ENCODE data around the gene PPP1R13B. TPM values are rescaled to one million over a fixed set of nuclear protein-coding genes. Genes with fewer than 3 reads are reported as not detected.

Gene PPP1R13B
- polyA plus RNA-seq, 2 of the 4 experiments (the other 2 are of a cell fraction) = 2.2 to 2.7 TPM

DNA sequence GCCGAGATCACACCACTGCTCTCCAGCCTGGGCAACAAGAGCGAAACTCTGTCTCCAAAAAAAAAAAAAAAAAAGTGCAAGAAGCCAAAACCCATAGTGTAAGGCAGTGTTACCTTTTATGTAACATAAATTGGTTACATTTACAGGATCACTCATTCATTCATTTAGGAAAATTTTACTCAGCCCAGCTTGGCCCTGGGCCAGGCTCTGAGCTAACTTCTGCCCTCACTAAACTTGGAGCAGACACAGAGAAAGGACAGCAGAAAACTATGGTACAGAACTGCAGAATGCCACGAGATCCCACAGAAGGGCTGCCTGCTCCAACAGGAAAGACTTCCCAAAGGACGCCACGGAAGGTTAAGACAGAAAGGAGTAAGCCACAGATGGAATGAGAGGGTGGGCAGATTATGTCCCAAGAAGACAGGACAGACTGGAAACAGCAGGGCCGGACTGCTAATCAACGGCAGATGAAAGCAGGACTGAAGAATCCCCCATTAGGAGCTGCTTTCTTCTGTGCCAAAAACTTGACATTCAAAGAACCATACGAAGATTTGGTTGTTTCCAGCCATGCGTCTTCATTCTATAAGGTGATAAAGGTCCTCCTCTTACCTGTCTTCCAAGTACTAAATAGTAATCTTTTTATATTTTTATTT is 18.9 kb downstream of the PPP1R13B start:
- WGBS (ENCODE audit: missing lambda C conversion rate) = 82% methylated on average over 9 of the region's 9 CpGs
- TF ChIP-seq TFCP2L1 (CRISPR knock-in tag; IDR thresholded peaks at IDR 0.05) = no peak
- no peak for TF ChIP-seq SMC3 (IDR thresholded peaks at IDR 0.05)
- no peak for TF ChIP-seq KDM1A (IDR thresholded peaks at IDR 0.05; ENCODE audit: low read depth)
- no peak for TF ChIP-seq CBX2 (IDR thresholded peaks at IDR 0.05; ENCODE audit: borderline replicate concordance, low read depth)
- TF ChIP-seq, protein P1, sequence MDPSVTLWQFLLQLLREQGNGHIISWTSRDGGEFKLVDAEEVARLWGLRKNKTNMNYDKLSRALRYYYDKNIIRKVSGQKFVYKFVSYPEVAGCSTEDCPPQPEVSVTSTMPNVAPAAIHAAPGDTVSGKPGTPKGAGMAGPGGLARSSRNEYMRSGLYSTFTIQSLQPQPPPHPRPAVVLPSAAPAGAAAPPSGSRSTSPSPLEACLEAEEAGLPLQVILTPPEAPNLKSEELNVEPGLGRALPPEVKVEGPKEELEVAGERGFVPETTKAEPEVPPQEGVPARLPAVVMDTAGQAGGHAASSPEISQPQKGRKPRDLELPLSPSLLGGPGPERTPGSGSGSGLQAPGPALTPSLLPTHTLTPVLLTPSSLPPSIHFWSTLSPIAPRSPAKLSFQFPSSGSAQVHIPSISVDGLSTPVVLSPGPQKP (IDR thresholded peaks at IDR 0.05; ENCODE audit: low read depth, low read length) = no peak
- no peak overlapping the region for H3K4me3 ChIP-seq
- DNase-seq (ENCODE audit: low read depth in 1 of 2, low spot score in 1 of 2) (no peak), FAIRE-seq (no peak), ATAC-seq (no peak)
- CTCF ChIA-PET = interaction anchor here (0.8 to 1.0 kb wide), 2 partner anchors 22 to 82 kb away, joined by 4 read pairs; no protein-coding TSS in a partner anchor
- POLR2A ChIA-PET = no interaction called here
- no peaks in the 10 kb centered on the region for H3K9me3 ChIP-seq
- no peak overlapping the region for H3K27ac ChIP-seq
- H3K4me1 ChIP-seq = peaks cover 7% of the 10 kb centered on the region; the same call in 2 of the 3 replicates
- H3K4me2 ChIP-seq = no peak overlapping the region

DNA sequence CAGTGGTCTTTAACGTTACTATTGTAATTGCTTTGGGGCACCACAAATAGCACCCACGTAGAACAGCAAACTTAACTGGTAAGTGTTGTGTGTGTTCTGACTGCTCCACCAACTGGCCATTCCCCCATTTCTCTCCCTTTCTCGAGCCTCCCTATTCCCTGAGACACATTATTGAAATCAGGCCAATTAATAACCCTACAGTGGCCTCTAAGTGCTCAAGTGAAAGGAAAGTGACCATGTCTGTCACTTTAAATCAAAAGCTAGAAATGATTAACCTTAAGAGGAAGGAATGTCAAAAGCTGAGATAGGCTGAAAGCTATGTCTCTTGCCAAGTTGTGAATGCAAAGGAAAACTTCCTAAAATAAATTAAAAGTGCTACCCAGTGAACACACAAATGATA is 22.3 kb downstream of the PPP1R13B start:
- no peaks in the 10 kb centered on the region for H3K9me3 ChIP-seq
- DNase-seq (ENCODE audit: low read depth in 1 of 2, low spot score in 1 of 2) (no peak), FAIRE-seq (no peak), ATAC-seq (no peak)
- peak overlapping the region; percentile 29; the same call in 2 of the 3 replicates for H3K4me2 ChIP-seq
- H3K4me3 ChIP-seq = no peak overlapping the region
- TF ChIP-seq ZFP36 (IDR thresholded peaks at IDR 0.05; ENCODE audit: borderline replicate concordance, partially characterized antibody) = no peak
- no peak for TF ChIP-seq CHD4 (IDR thresholded peaks at IDR 0.05; ENCODE audit: borderline replicate concordance)
- TF ChIP-seq MAZ (IDR thresholded peaks at IDR 0.05; ENCODE audit: borderline replicate concordance, low read depth, low read length) = no peak
- TF ChIP-seq HEYL (CRISPR knock-in tag; IDR thresholded peaks at IDR 0.05) = no peak
- TF ChIP-seq EHMT2 (IDR thresholded peaks at IDR 0.05; ENCODE audit: low read depth) = no peak
- no peak for TF ChIP-seq EHF (CRISPR knock-in tag; IDR thresholded peaks at IDR 0.05)
- TF ChIP-seq RARB (CRISPR knock-in tag; IDR thresholded peaks at IDR 0.05) = no peak
- TF ChIP-seq, protein P2, sequence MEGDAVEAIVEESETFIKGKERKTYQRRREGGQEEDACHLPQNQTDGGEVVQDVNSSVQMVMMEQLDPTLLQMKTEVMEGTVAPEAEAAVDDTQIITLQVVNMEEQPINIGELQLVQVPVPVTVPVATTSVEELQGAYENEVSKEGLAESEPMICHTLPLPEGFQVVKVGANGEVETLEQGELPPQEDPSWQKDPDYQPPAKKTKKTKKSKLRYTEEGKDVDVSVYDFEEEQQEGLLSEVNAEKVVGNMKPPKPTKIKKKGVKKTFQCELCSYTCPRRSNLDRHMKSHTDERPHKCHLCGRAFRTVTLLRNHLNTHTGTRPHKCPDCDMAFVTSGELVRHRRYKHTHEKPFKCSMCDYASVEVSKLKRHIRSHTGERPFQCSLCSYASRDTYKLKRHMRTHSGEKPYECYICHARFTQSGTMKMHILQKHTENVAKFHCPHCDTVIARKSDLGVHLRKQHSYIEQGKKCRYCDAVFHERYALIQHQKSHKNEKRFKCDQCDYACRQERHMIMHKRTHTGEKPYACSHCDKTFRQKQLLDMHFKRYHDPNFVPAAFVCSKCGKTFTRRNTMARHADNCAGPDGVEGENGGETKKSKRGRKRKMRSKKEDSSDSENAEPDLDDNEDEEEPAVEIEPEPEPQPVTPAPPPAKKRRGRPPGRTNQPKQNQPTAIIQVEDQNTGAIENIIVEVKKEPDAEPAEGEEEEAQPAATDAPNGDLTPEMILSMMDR (IDR thresholded peaks at IDR 0.05) = no peak
- no peak for TF ChIP-seq SREBF2 (IDR thresholded peaks at IDR 0.05)
- no peak for TF ChIP-seq ZSCAN20 (CRISPR knock-in tag; IDR thresholded peaks at IDR 0.05)
- TF ChIP-seq TFCP2L1 (CRISPR knock-in tag; IDR thresholded peaks at IDR 0.05) = no peak
- no peak for TF ChIP-seq FOSB (CRISPR knock-in tag; IDR thresholded peaks at IDR 0.05)
- CTCF ChIA-PET = interaction anchor here (0.7 to 2.0 kb wide), 4 partner anchors 16 to 253 kb away, joined by 3 to 6 read pairs (median 5); no protein-coding TSS in a partner anchor
- H3K27ac ChIP-seq = no peak overlapping the region
- WGBS (ENCODE audit: missing lambda C conversion rate) = 60% methylated on average over 3 of the region's 3 CpGs
- peaks cover 7% of the 10 kb centered on the region; the same call in 2 of the 3 replicates for H3K4me1 ChIP-seq
- POLR2A ChIA-PET = no interaction called here

DNA sequence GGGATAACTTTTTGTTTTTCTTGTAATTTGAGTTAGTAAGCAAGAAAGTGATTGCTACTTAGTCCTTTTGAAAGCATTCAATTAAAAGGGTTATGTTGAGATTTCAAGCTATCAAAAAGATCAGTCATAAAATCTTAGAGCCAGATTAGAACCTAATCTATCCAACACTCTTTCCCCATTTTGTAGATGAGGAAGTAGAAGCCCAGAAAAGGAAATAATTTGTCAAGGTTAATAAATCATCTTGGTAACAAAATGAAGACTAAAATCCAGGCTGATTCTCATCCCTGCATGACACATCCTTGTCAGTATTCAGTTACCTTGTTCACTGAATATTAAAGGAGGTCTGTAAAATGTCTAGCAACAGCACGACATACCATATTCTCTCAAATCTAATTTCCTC is 26.5 kb downstream of the PPP1R13B start:
- 68% methylated on average over 1 of the region's 1 CpG for WGBS (ENCODE audit: missing lambda C conversion rate)
- POLR2A ChIA-PET = interaction anchor here (0.6 kb wide), 1 partner anchor 10 kb away, joined by 3 read pairs; no protein-coding TSS in a partner anchor
- Histone ChIP-seq H3K9me3 (no peaks in the 10 kb centered on the region), H3K27ac (no peak overlapping the region), H3K4me3 (no peak overlapping the region), H3K4me2 (no peak overlapping the region), H3K4me1 (peaks cover 7% of the 10 kb centered on the region; the same call in 2 of the 3 replicates)
- CTCF ChIA-PET = interaction anchor here (0.7 to 5.5 kb wide), 6 partner anchors 9 to 905 kb away, joined by 3 to 27 read pairs (median 4); no protein-coding TSS in a partner anchor
- DNase-seq (ENCODE audit: low read depth in 1 of 2, low spot score in 1 of 2) (no peak), ATAC-seq (no peak), FAIRE-seq (no peak)
- TF ChIP-seq, protein P3, sequence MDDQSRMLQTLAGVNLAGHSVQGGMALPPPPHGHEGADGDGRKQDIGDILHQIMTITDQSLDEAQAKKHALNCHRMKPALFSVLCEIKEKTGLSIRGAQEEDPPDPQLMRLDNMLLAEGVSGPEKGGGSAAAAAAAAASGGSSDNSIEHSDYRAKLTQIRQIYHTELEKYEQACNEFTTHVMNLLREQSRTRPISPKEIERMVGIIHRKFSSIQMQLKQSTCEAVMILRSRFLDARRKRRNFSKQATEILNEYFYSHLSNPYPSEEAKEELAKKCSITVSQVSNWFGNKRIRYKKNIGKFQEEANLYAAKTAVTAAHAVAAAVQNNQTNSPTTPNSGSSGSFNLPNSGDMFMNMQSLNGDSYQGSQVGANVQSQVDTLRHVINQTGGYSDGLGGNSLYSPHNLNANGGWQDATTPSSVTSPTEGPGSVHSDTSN (IDR thresholded peaks at IDR 0.05) = no peak
- TF ChIP-seq EP300 (IDR thresholded peaks at IDR 0.05) = no peak
- TF ChIP-seq CBX8 (IDR thresholded peaks at IDR 0.05) = no peak
- no peak for TF ChIP-seq HOXB13 (CRISPR knock-in tag; IDR thresholded peaks at IDR 0.05; ENCODE audit: low read depth)
- no peak for TF ChIP-seq SREBF2 (IDR thresholded peaks at IDR 0.05)
- TF ChIP-seq FOSL2 (IDR thresholded peaks at IDR 0.05) = no peak
- no peak for TF ChIP-seq FOSL2 (CRISPR knock-in tag; IDR thresholded peaks at IDR 0.05)
- TF ChIP-seq, protein P1 (IDR thresholded peaks at IDR 0.05; ENCODE audit: low read depth, low read length) = no peak
- TF ChIP-seq NPAS2 (CRISPR knock-in tag; IDR thresholded peaks at IDR 0.05; ENCODE audit: borderline replicate concordance) = no peak
- TF ChIP-seq, protein P4, sequence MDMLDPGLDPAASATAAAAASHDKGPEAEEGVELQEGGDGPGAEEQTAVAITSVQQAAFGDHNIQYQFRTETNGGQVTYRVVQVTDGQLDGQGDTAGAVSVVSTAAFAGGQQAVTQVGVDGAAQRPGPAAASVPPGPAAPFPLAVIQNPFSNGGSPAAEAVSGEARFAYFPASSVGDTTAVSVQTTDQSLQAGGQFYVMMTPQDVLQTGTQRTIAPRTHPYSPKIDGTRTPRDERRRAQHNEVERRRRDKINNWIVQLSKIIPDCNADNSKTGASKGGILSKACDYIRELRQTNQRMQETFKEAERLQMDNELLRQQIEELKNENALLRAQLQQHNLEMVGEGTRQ (IDR thresholded peaks at IDR 0.05) = no peak
- TF ChIP-seq KDM5A (IDR thresholded peaks at IDR 0.05) = no peak
- no peak for TF ChIP-seq ZSCAN20 (CRISPR knock-in tag; IDR thresholded peaks at IDR 0.05)
- no peak for TF ChIP-seq ZC3H11A (IDR thresholded peaks at IDR 0.05)
- TF ChIP-seq CHD4 (IDR thresholded peaks at IDR 0.05; ENCODE audit: borderline replicate concordance) = no peak
- TF ChIP-seq FOXS1 (CRISPR knock-in tag; IDR thresholded peaks at IDR 0.05) = no peak
- TF ChIP-seq RNF2 (IDR thresholded peaks at IDR 0.05; ENCODE audit: borderline replicate concordance, low read depth) = no peak

Data from A549 (cell line).